ENCODE measurements around the gene SPINK6. TPM values are rescaled to one million over a fixed set of nuclear protein-coding genes. Genes with fewer than 3 reads are reported as not detected.

Gene SPINK6
- total and polyA plus RNA-seq, 2 of the 8 experiments (the other 6 are each of a cell fraction or from before 2014, with no cell fraction given), result not detected

DNA sequence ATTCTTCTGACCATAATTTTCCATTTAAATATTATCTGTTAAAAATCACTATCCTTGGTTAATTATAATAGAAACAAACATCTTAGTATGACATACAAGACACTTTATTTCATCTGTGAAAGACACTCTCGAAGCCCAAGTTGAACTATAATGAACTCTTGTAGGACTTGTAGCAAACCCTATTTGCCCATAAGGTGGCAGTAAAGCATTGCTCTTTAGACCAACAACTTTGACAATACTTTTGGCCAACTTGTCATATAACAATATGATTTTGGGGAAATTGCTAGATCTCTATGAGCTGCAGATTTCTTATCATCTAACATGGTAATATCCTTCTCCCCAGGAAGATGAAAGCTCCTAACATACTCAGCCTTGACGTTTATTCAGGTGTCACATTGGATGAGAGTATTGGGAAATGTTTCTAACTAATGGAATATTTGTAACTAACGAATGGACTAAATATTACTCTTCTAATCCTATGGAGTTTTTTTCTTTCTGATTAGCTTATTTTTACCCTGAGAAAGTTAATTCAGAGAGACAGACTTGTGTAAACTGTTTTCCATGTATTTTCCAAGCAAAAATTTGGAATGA lies 23.5 kb upstream of the SPINK6 start (continued):
- TF ChIP-seq E2F6 (IDR thresholded peaks at IDR 0.05), result no peak
- TF ChIP-seq, protein P1, sequence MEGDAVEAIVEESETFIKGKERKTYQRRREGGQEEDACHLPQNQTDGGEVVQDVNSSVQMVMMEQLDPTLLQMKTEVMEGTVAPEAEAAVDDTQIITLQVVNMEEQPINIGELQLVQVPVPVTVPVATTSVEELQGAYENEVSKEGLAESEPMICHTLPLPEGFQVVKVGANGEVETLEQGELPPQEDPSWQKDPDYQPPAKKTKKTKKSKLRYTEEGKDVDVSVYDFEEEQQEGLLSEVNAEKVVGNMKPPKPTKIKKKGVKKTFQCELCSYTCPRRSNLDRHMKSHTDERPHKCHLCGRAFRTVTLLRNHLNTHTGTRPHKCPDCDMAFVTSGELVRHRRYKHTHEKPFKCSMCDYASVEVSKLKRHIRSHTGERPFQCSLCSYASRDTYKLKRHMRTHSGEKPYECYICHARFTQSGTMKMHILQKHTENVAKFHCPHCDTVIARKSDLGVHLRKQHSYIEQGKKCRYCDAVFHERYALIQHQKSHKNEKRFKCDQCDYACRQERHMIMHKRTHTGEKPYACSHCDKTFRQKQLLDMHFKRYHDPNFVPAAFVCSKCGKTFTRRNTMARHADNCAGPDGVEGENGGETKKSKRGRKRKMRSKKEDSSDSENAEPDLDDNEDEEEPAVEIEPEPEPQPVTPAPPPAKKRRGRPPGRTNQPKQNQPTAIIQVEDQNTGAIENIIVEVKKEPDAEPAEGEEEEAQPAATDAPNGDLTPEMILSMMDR (IDR thresholded peaks at IDR 0.05; ENCODE audit: control extremely low read depth in 1 of 3, insufficient read depth in 1 of 3, low read depth in 1 of 3, low read length in 3 of 3), result peak in 2 of 3 experiments; percentile 68 to 74; a peak in 3 of 4 replicates
- TF ChIP-seq HDAC2 (IDR thresholded peaks at IDR 0.05; ENCODE audit: borderline replicate concordance in 1 of 2, low read depth in 2 of 2, low read length in 2 of 2), result no peak
- no peak for TF ChIP-seq TBP (IDR thresholded peaks at IDR 0.05; ENCODE audit: low read depth, low read length)

Measured in H1 (cell line).